HCT116 (cell line): ENCODE measurements around the gene ANGPTL1. TPM values are rescaled to one million over a fixed set of nuclear protein-coding genes. Genes with fewer than 3 reads are reported as not detected.

Experiments used
- ATAC-seq: fragments of 200-7000 bp; cut with Tn5 transposase; 2 replicates; pipeline ENCODE4 v1.9.1; 2020; ENCODE audit warnings: mild to moderate bottlenecking, moderate library complexity
- BruUV-seq: library from RNA; stranded (reverse); fragments of 400-500 nt; replicated peaks from 2 replicates; lab custom pipeline; 2021; lab: Mats Ljungman, UMichigan
- CTCF ChIA-PET: fragments of 300-600 bp; sonication (Branson Sonifier 250); formaldehyde crosslinking; loops from one replicate; lab custom pipeline; 2021; ENCODE audit warnings: antibody characterized with exemption; lab: Charles Lee
- POLR2A ChIA-PET: fragments of 300-600, 350-600 bp; sonication (Branson Sonifier 250); formaldehyde crosslinking; loops from one replicate; lab custom pipeline; 2021; ENCODE audit warnings: antibody characterized with exemption; lab: Charles Lee
- RAD21 ChIA-PET, 2 experiments: fragments of 300-600 bp; sonication (Branson Sonifier 250); formaldehyde crosslinking; loops; one replicate each; lab custom pipeline; 2023; ENCODE audit warnings: low total read pairs in 2 of 2; ENCODE audit not compliant: uncharacterized antibody in 2 of 2, unreplicated experiment in 2 of 2, low non-redundant PET in 1 of 2; lab: Charles Lee
- DNase-seq: peaks from one replicate; pipeline ENCODE4 v3.0.0-alpha.2; 2010; ENCODE audit warnings: low read depth, low spot score
- H2AFZ ChIP-seq: fragments of 200-600 bp; shearing (Covaris generic), sonication (generic); 2 replicates; pipeline ENCODE4 v1.6.1; 2017; ENCODE audit warnings: low read depth, mixed run types, mixed read lengths, antibody characterized with exemption, low read length; ENCODE audit not compliant: poor library complexity, severe bottlenecking
- H3K27ac ChIP-seq: 2 replicates; pipeline ENCODE4 v1.5.1; 2012; ENCODE audit warnings: low read depth, low read length
- H3K27me3 ChIP-seq: fragments of 200-600 bp; sonication (generic); 2 replicates; pipeline ENCODE4 v1.6.1; 2016; ENCODE audit warnings: mixed run types, low read length, mixed read lengths; ENCODE audit not compliant: insufficient read depth
- H3K36me3 ChIP-seq, 2 experiments: fragments of 200-500 bp in 1 of 2; fragments of 200-600 bp in 1 of 2; sonication (Bioruptor generic) in 1 of 2; sonication (generic) in 1 of 2; 2 replicates each; pipeline versions ENCODE4 v1.5.1 to v1.6.1; 2014 to 2016; ENCODE audit warnings: low read length in 2 of 2, inconsistent platforms in 1 of 2, mixed read lengths in 1 of 2, mixed run types in 1 of 2; ENCODE audit not compliant: insufficient read depth in 2 of 2, control insufficient read depth in 1 of 2
- H3K4me1 ChIP-seq, 2 experiments: fragments of 200-600 bp in 1 of 2; sonication (generic) in 1 of 2; 2 replicates each; pipeline versions ENCODE4 v1.5.1 to v1.6.1; 2012 to 2017; ENCODE audit warnings: low read length in 2 of 2, inconsistent platforms in 1 of 2, mild to moderate bottlenecking in 1 of 2, mixed read lengths in 1 of 2, mixed run types in 1 of 2, moderate library complexity in 1 of 2; ENCODE audit not compliant: insufficient read depth in 2 of 2, control insufficient read depth in 1 of 2
- H3K4me2 ChIP-seq: fragments of 200-600 bp; sonication (generic); 2 replicates; pipeline ENCODE4 v1.6.1; 2017; ENCODE audit warnings: mixed run types, low read length, mixed read lengths
- H3K4me3 ChIP-seq, 2 experiments: fragments of 200-600 bp in 1 of 2; sonication (generic) in 1 of 2; replicated peaks in 1 of 2; 2 replicates each; pipeline ENCODE4 v1.5.1; 2011 to 2016; ENCODE audit warnings: low read length in 2 of 2, control low read depth in 1 of 2, low read depth in 1 of 2, mild to moderate bottlenecking in 1 of 2, mixed read lengths in 1 of 2, mixed run types in 1 of 2
- H3K79me2 ChIP-seq: fragments of 200-600 bp; sonication (generic); 2 replicates; pipeline ENCODE4 v1.6.1; 2017; ENCODE audit warnings: mild to moderate bottlenecking, mixed run types, low read length, moderate library complexity, mixed read lengths; ENCODE audit not compliant: insufficient read depth
- H3K9ac ChIP-seq: fragments of 200-600 bp; sonication (generic); 2 replicates; pipeline ENCODE4 v1.6.1; 2016; ENCODE audit warnings: low read length, mixed read lengths
- H3K9me2 ChIP-seq: fragments of 200-600 bp; sonication (generic), shearing (Covaris generic); 2 replicates; pipeline ENCODE4 v1.6.1; 2017; ENCODE audit warnings: mixed run types, mild to moderate bottlenecking, moderate library complexity; ENCODE audit not compliant: insufficient read depth
- H3K9me3 ChIP-seq, 2 experiments: fragments of 200-500 bp in 1 of 2; fragments of 200-600 bp in 1 of 2; sonication (Bioruptor generic) in 1 of 2; sonication (generic) in 1 of 2; 2 replicates each; pipeline ENCODE4 v1.6.1; 2014 to 2017; ENCODE audit warnings: low read length in 2 of 2, mixed read lengths in 2 of 2, inconsistent platforms in 1 of 2, low read depth in 1 of 2, mild to moderate bottlenecking in 1 of 2, mixed run types in 1 of 2, moderate library complexity in 1 of 2; ENCODE audit not compliant: control insufficient read depth in 1 of 2, insufficient read depth in 1 of 2
- H4K20me1 ChIP-seq: fragments of 200-600 bp; sonication (generic), shearing (Covaris generic); 2 replicates; pipeline ENCODE4 v1.6.1; 2017; ENCODE audit warnings: mixed run types, mild to moderate bottlenecking, moderate library complexity; ENCODE audit not compliant: insufficient read depth
- CBX3 ChIP-seq: IDR thresholded peaks from 2 replicates; pipeline ENCODE4 v1.6.1; 2012; ENCODE audit warnings: low read depth
- CEBPB ChIP-seq: IDR thresholded peaks from 2 replicates; pipeline ENCODE4 v1.6.1; 2012; ENCODE audit warnings: low read depth
- CTCF ChIP-seq, 3 experiments: fragments of 200-600 bp in 1 of 3; sonication (generic) in 1 of 3; IDR thresholded peaks in 2 of 3; conservative IDR thresholded peaks in 1 of 3; 2 replicates each; pipeline ENCODE4 v1.5.1; 2012 to 2017; ENCODE audit warnings: low read depth in 2 of 3, low read length in 2 of 3, antibody characterized with exemption in 1 of 3, borderline replicate concordance in 1 of 3, control low read depth in 1 of 3, mild to moderate bottlenecking in 1 of 3, mixed read lengths in 1 of 3, mixed run types in 1 of 3, moderate library complexity in 1 of 3; ENCODE audit not compliant: insufficient read depth in 1 of 3
- EGR1 ChIP-seq: IDR thresholded peaks from 2 replicates; pipeline ENCODE4 v1.6.1; 2012; ENCODE audit warnings: low read depth
- ELF1 ChIP-seq: IDR thresholded peaks from 2 replicates; pipeline ENCODE4 v1.6.1; 2012; ENCODE audit warnings: low read depth, borderline replicate concordance
- EZH2 ChIP-seq: fragments of 200-600 bp; sonication (generic); IDR thresholded peaks from 2 replicates; pipeline ENCODE4 v1.6.1; 2017; ENCODE audit warnings: antibody characterized with exemption, mixed run types
- EZH2phosphoT487 ChIP-seq: fragments of 200-600 bp; IDR thresholded peaks from 2 replicates; pipeline ENCODE4 v1.6.1; 2018; ENCODE audit warnings: antibody characterized with exemption, borderline replicate concordance
- FOSL1 ChIP-seq: IDR thresholded peaks from 2 replicates; pipeline ENCODE4 v1.6.1; 2012; ENCODE audit warnings: low read depth
- JUND ChIP-seq: IDR thresholded peaks from 2 replicates; pipeline ENCODE4 v1.6.1; 2012
- MAX ChIP-seq: IDR thresholded peaks from 2 replicates; pipeline ENCODE4 v1.6.1; 2012
- POLR2A ChIP-seq: IDR thresholded peaks from 2 replicates; pipeline ENCODE4 v1.7.0; 2011; ENCODE audit warnings: borderline replicate concordance; ENCODE audit not compliant: insufficient read depth, insufficient read length; ENCODE audit errors: extremely low read depth
- POLR2AphosphoS5 ChIP-seq: IDR thresholded peaks from 2 replicates; pipeline ENCODE4 v1.6.1; 2011; ENCODE audit warnings: mild to moderate bottlenecking, low read depth, low read length, moderate library complexity
- RAD21 ChIP-seq: IDR thresholded peaks from 2 replicates; pipeline ENCODE4 v1.6.1; 2012; ENCODE audit warnings: low read depth, mild to moderate bottlenecking
- SIN3A ChIP-seq: IDR thresholded peaks from 2 replicates; pipeline ENCODE4 v1.6.1; 2012; ENCODE audit warnings: low read depth
- SP1 ChIP-seq: IDR thresholded peaks from 2 replicates; pipeline ENCODE4 v1.6.1; 2012; ENCODE audit warnings: low read depth
- SRF ChIP-seq: IDR thresholded peaks from 2 replicates; pipeline ENCODE4 v1.6.1; 2012; ENCODE audit warnings: low read depth
- TCF7L2 ChIP-seq: IDR thresholded peaks from 2 replicates; pipeline ENCODE4 v1.7.0; 2011; ENCODE audit warnings: borderline replicate concordance, inconsistent platforms; ENCODE audit not compliant: insufficient read depth, insufficient read length; ENCODE audit errors: extremely low read depth
- YY1 ChIP-seq: IDR thresholded peaks from 2 replicates; pipeline ENCODE4 v1.6.1; 2011; ENCODE audit warnings: low read length, low read depth, moderate library complexity, mild to moderate bottlenecking; ENCODE audit not compliant: insufficient replicate concordance; ENCODE audit errors: extremely low read depth
- ZFX ChIP-seq: fragments of 450-650 bp; IDR thresholded peaks from 2 replicates; pipeline ENCODE4 v1.6.1; 2017
- ZNF274 ChIP-seq: fragments of 200-500 bp; sonication (Bioruptor generic); IDR thresholded peaks from 2 replicates; pipeline ENCODE4 v1.6.1; 2014; ENCODE audit warnings: mild to moderate bottlenecking, low read depth, low read length, inconsistent platforms
- intact Hi-C: fragments of 100-400 bp; cut with micrococcal nuclease; formaldehyde crosslinking; loops from 2 replicates; pipeline ENCODE4 v1.10.0; 2022
- total RNA-seq: library from RNA; stranded (reverse); gene quantifications from one replicate; pipeline ENCODE4 v1.2.1, GENCODE V29; 2021; ENCODE audit not compliant: unreplicated experiment

The ANGPTL1 gene
- total RNA-seq, 1 experiment from 2014 or later: 0.34 TPM

GRCh38 chr1:178918308-178918707 lies 47.4 kb upstream of the ANGPTL1 start:
- H3K4me1 ChIP-seq: no peaks in the 10 kb centered on the region
- ATAC-seq: no peak
- no peaks in the 10 kb centered on the region for H3K79me2 ChIP-seq
- intact Hi-C loops: no loop called here
- H3K27me3 ChIP-seq: no peaks in the 10 kb centered on the region
- H4K20me1 ChIP-seq: no peaks in the 10 kb centered on the region
- H3K9me2 ChIP-seq: no peaks in the 10 kb centered on the region
- H2AFZ ChIP-seq: no peak overlapping the region
- DNase-seq: no peak
- BruUV-seq: no TSS peak
- H3K36me3 ChIP-seq: no peaks in the 10 kb centered on the region
- TF ChIP-seq SIN3A: no peak
- no peak for TF ChIP-seq JUND
- TF ChIP-seq EZH2phosphoT487: no peak
- TF ChIP-seq SRF: no peak
- no peak for TF ChIP-seq ZFX
- TF ChIP-seq YY1: no peak
- TF ChIP-seq CBX3: no peak
- TF ChIP-seq EGR1: no peak
- no peak for TF ChIP-seq TCF7L2
- no peak for TF ChIP-seq POLR2AphosphoS5
- TF ChIP-seq FOSL1: no peak
- TF ChIP-seq SP1: no peak
- TF ChIP-seq CEBPB: no peak
- no peak for TF ChIP-seq EZH2
- no peak overlapping the region for H3K4me3 ChIP-seq
- no peak overlapping the region for H3K27ac ChIP-seq
- H3K4me2 ChIP-seq: no peak overlapping the region
- H3K9me3 ChIP-seq: no peaks in the 10 kb centered on the region
- CTCF ChIA-PET: no interaction called here
- RAD21 ChIA-PET: no interaction called here
- POLR2A ChIA-PET: no interaction called here
- H3K9ac ChIP-seq: no peak overlapping the region

GRCh38 chr1:178916448-178917174 lies 45.7 kb upstream of the ANGPTL1 start:
- no peak for DNase-seq
- TF ChIP-seq EGR1 (no peak), ELF1 (no peak), MAX (no peak), SIN3A (no peak), RAD21 (no peak), CTCF (IDR thresholded peaks at IDR 0.05 in 2 of 3, conservative IDR thresholded peaks at IDR 0.05 in 1 of 3; ENCODE audit: borderline replicate concordance in 1 of 3, insufficient read depth in 1 of 3, low read depth in 2 of 3, low read length in 2 of 3) (no peak), EZH2phosphoT487 (no peak), YY1 (no peak), ZNF274 (no peak), POLR2A (no peak), JUND (no peak)
- RAD21 ChIA-PET: no interaction called here
- H3K9ac ChIP-seq: no peak overlapping the region
- H3K4me2 ChIP-seq: no peak overlapping the region
- H3K4me1 ChIP-seq: no peaks in the 10 kb centered on the region
- H2AFZ ChIP-seq: no peak overlapping the region
- intact Hi-C loops: no loop called here
- H3K36me3 ChIP-seq: no peaks in the 10 kb centered on the region
- H3K79me2 ChIP-seq: no peaks in the 10 kb centered on the region
- H3K27ac ChIP-seq: no peak overlapping the region
- POLR2A ChIA-PET: no interaction called here
- no peaks in the 10 kb centered on the region for H3K9me2 ChIP-seq
- ATAC-seq: no peak
- H4K20me1 ChIP-seq: no peaks in the 10 kb centered on the region
- BruUV-seq: no TSS peak
- H3K4me3 ChIP-seq: no peak overlapping the region
- no peaks in the 10 kb centered on the region for H3K9me3 ChIP-seq
- CTCF ChIA-PET: no interaction called here
- H3K27me3 ChIP-seq: no peaks in the 10 kb centered on the region
